ENCODE data around the gene GREM1.

- TF ChIP-seq, protein P1, sequence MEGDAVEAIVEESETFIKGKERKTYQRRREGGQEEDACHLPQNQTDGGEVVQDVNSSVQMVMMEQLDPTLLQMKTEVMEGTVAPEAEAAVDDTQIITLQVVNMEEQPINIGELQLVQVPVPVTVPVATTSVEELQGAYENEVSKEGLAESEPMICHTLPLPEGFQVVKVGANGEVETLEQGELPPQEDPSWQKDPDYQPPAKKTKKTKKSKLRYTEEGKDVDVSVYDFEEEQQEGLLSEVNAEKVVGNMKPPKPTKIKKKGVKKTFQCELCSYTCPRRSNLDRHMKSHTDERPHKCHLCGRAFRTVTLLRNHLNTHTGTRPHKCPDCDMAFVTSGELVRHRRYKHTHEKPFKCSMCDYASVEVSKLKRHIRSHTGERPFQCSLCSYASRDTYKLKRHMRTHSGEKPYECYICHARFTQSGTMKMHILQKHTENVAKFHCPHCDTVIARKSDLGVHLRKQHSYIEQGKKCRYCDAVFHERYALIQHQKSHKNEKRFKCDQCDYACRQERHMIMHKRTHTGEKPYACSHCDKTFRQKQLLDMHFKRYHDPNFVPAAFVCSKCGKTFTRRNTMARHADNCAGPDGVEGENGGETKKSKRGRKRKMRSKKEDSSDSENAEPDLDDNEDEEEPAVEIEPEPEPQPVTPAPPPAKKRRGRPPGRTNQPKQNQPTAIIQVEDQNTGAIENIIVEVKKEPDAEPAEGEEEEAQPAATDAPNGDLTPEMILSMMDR (IDR thresholded peaks at IDR 0.05), result no peak
- TF ChIP-seq EP300 (IDR thresholded peaks at IDR 0.05; ENCODE audit: low read depth) (no peak), POLR2AphosphoS5 (IDR thresholded peaks at IDR 0.05) (no peak), POLR2A (IDR thresholded peaks at IDR 0.05) (no peak)
Observed at GRCh38 chr15:32790352-32790999, 72.7 kb downstream of the GREM1 start.
